B cell (primary cell): ENCODE data around the gene SETBP1. TPM values are rescaled to one million over a fixed set of nuclear protein-coding genes. Genes with fewer than 3 reads are reported as not detected.

Experiments
- ATAC-seq: fragments of 200-7000 bp; cut with Tn5 transposase; one replicate; pipeline ENCODE4 v1.10.0; 2021; ENCODE audit warnings: low read depth, mild to moderate bottlenecking, moderate number of reproducible peaks, moderate library complexity
- CTCF ChIA-PET: fragments of 350-600 bp; sonication (Branson Sonifier 250); formaldehyde crosslinking; loops from one replicate; lab custom pipeline; 2021; ENCODE audit warnings: antibody characterized with exemption, inconsistent platforms; lab: Charles Lee
- POLR2A ChIA-PET: fragments of 350-600 bp; sonication (Branson Sonifier 250); formaldehyde crosslinking; loops from one replicate; lab custom pipeline; 2021; ENCODE audit warnings: antibody characterized with exemption; lab: Charles Lee
- DNase-seq: peaks from one replicate; pipeline ENCODE4 v3.0.0; 2013
- H2AFZ ChIP-seq: 2 replicates; pipeline ENCODE4 v1.6.1; 2012; ENCODE audit warnings: mild to moderate bottlenecking, low read depth, low read length; ENCODE audit not compliant: insufficient read depth, poor library complexity, severe bottlenecking
- H3K27ac ChIP-seq, 2 donors: 1 replicate in 1 of 2; 2 replicates in 1 of 2; pipeline ENCODE4 v1.5.1; 2012 to 2013; ENCODE audit warnings: low read length in 2 of 2, mild to moderate bottlenecking in 2 of 2, moderate library complexity in 1 of 2
- H3K27me3 ChIP-seq, 4 experiments: fragments of 200-600 bp in 1 of 4; sonication (generic) in 1 of 4; replicated peaks in 1 of 4; 1 replicate in 2 of 4; 2 replicates in 2 of 4; pipeline versions ENCODE4 v1.6.1 to v1.7.0; 2013 to 2016; ENCODE audit warnings: low read length in 3 of 4, mild to moderate bottlenecking in 2 of 4, mixed read lengths in 1 of 4, moderate library complexity in 1 of 4; ENCODE audit not compliant: insufficient read depth in 4 of 4, control insufficient read depth in 3 of 4; ENCODE audit errors: control extremely low read depth in 1 of 4
- H3K36me3 ChIP-seq, 2 experiments: replicated peaks in 1 of 2; 1 replicate in 1 of 2; 2 replicates in 1 of 2; pipeline versions ENCODE4 v1.6.1 to v1.7.1; 2013; ENCODE audit warnings: low read length in 1 of 2; ENCODE audit not compliant: insufficient read depth in 2 of 2, control insufficient read depth in 1 of 2; ENCODE audit errors: control extremely low read depth in 1 of 2, extremely low read depth in 1 of 2
- H3K4me1 ChIP-seq, 2 donors: fragments of 200-600 bp in 1 of 2; sonication (generic) in 1 of 2; 1 replicate in 1 of 2; 2 replicates in 1 of 2; pipeline versions ENCODE4 v1.5.1 to v1.6.1; 2013 to 2017; ENCODE audit warnings: low read length in 2 of 2; ENCODE audit not compliant: control insufficient read depth in 2 of 2, insufficient read depth in 2 of 2
- H3K4me2 ChIP-seq: replicated peaks from 2 replicates; pipeline ENCODE3; 2012; ENCODE audit warnings: mild to moderate bottlenecking, low read depth, low read length; ENCODE audit not compliant: poor library complexity, severe bottlenecking
- H3K4me3 ChIP-seq, 5 experiments: fragments of 200-600 bp in 1 of 5; sonication (generic) in 1 of 5; 1 replicate in 3 of 5; 2 replicates in 2 of 5; pipeline versions ENCODE4 v1.5.1 to v1.7.0; 2011 to 2016; ENCODE audit warnings: low read length in 4 of 5, mild to moderate bottlenecking in 4 of 5, low read depth in 2 of 5, control low read depth in 1 of 5, moderate library complexity in 1 of 5; ENCODE audit not compliant: insufficient read depth in 1 of 5; ENCODE audit errors: control extremely low read depth in 1 of 5, extremely low read depth in 1 of 5
- H3K79me2 ChIP-seq: fragments of 200-600 bp; sonication (generic); one replicate; pipeline ENCODE4 v1.6.0; 2016; ENCODE audit warnings: low read length; ENCODE audit not compliant: control insufficient read depth, insufficient read depth
- H3K9ac ChIP-seq: fragments of 200-600 bp; sonication (generic); 2 replicates; pipeline ENCODE4 v1.6.1; 2017; ENCODE audit warnings: mild to moderate bottlenecking, low read length, moderate library complexity
- H3K9me3 ChIP-seq, 3 donors: one replicate each; pipeline versions ENCODE4 v1.6.1 to v1.7.1; 2013; ENCODE audit warnings: low read length in 2 of 3; ENCODE audit not compliant: control insufficient read depth in 2 of 3, insufficient read depth in 1 of 3; ENCODE audit errors: control extremely low read depth in 1 of 3
- H4K20me1 ChIP-seq: 2 replicates; pipeline ENCODE4 v1.6.0; 2012; ENCODE audit warnings: mild to moderate bottlenecking, low read length; ENCODE audit not compliant: insufficient read depth, control insufficient read depth, poor library complexity, severe bottlenecking
- H3K27ac Mint-ChIP-seq: one replicate; pipeline ENCODE4 v1.8.0; 2021; ENCODE audit warnings: mixed read lengths
- H3K27me3 Mint-ChIP-seq: one replicate; pipeline ENCODE4 v1.8.0; 2021; ENCODE audit warnings: mixed read lengths
- H3K4me1 Mint-ChIP-seq: one replicate; pipeline ENCODE4 v1.8.0; 2021; ENCODE audit warnings: mixed read lengths
- H3K4me3 Mint-ChIP-seq: one replicate; pipeline ENCODE4 v1.8.0; 2021; ENCODE audit warnings: mixed read lengths
- H3K9me3 Mint-ChIP-seq: one replicate; pipeline ENCODE4 v1.8.0; 2022; ENCODE audit warnings: mixed read lengths; ENCODE audit not compliant: insufficient read depth
- EZH2 ChIP-seq: IDR thresholded peaks from 2 replicates; pipeline ENCODE4 v1.6.1; 2012; ENCODE audit warnings: borderline replicate concordance, low read depth, mild to moderate bottlenecking, moderate library complexity, low read length; ENCODE audit not compliant: insufficient read depth, poor library complexity, severe bottlenecking
- WGBS: methylation state at CpG from one replicate; pipeline ENCODE4 v1.1.5; 2013; ENCODE audit warnings: missing lambda C conversion rate; ENCODE audit not compliant: insufficient coverage; 5-methylcytosine and 5-hydroxymethylcytosine counted together
- intact Hi-C: fragments of 100-400 bp; cut with micrococcal nuclease; formaldehyde crosslinking; loops from one replicate; pipeline ENCODE4 v1.10.0; 2022
- polyA plus RNA-seq: library from polyadenylated mRNA; depleted of rRNA; stranded (reverse); fragments of >200 nt; gene quantifications from 2 replicates; pipeline ENCODE4 v1.2.3, GENCODE V29; 2012
- total RNA-seq, 2 donors: library from RNA; stranded (reverse); fragments of 120-200 nt in 1 of 2; gene quantifications; 1 replicate in 1 of 2; 2 replicates in 1 of 2; pipeline versions ENCODE4 v1.2.3 to v1.2.4, GENCODE V29; 2013 to 2022
- TF ChIP-seq, protein P1 (sequence below): fragments of 200-600 bp; IDR thresholded peaks from one replicate; pipeline ENCODE4 v1.8.0; 2022; ENCODE audit warnings: antibody characterized with exemption, mild to moderate bottlenecking

SETBP1 gene
- total and polyA plus RNA-seq, 2 donors (not counting 1 experiment from before 2014, with no cell fraction given) = 15.1 to 129 TPM

DNA sequence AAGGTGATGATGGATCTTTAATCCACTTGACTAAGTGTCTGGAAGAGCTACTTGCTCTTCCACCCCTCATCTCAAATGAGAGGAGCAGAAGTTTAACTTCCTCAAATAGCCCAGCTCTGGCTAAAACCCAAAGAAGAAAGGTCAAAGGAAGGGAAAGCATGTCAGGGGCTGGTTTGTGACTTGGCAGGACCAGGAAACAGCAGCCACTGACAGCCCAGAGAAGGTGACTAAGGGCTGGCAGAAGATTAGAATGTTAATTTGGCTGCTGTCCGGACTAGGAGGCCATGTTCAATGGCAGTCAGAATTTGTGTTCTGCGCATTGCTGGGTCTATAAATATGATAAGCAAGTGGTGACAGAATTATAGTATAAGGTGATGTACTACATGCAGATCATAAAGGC lies 386.2 kb downstream of the SETBP1 start:
- Histone ChIP-seq H3K9ac (no peak overlapping the region), H3K27ac (no peak overlapping the region), H3K4me3 (no peak overlapping the region), H3K9me3 (peaks cover 0 to 12% (median 0%) of the 10 kb centered on the region in 3 donors), H3K79me2 (no peaks in the 10 kb centered on the region), H2AFZ (no peak overlapping the region), H3K4me2 (no peak overlapping the region), H4K20me1 (no peaks in the 10 kb centered on the region), H3K27me3 (no peaks in the 10 kb centered on the region), H3K4me1 (peaks cover 15 to 16% of the 10 kb centered on the region in 2 donors), H3K36me3 (peaks cover 4 to 19% of the 10 kb centered on the region in 2 experiments)
- Mint-ChIP-seq H3K4me1 (peaks cover 27% of the 10 kb centered on the region), H3K27ac (peak overlapping the region; percentile 33), H3K4me3 (no peak overlapping the region), H3K27me3 (no peaks in the 10 kb centered on the region), H3K9me3 (no peaks in the 10 kb centered on the region)
- ChIA-PET POLR2A (no interaction called here), CTCF (interaction anchor here (1.7 to 2.2 kb wide), 3 partner anchors 10 to 146 kb away, joined by 3 to 8 read pairs (median 5); no protein-coding TSS in a partner anchor)
- no peak for TF ChIP-seq EZH2
- TF ChIP-seq, protein P1, sequence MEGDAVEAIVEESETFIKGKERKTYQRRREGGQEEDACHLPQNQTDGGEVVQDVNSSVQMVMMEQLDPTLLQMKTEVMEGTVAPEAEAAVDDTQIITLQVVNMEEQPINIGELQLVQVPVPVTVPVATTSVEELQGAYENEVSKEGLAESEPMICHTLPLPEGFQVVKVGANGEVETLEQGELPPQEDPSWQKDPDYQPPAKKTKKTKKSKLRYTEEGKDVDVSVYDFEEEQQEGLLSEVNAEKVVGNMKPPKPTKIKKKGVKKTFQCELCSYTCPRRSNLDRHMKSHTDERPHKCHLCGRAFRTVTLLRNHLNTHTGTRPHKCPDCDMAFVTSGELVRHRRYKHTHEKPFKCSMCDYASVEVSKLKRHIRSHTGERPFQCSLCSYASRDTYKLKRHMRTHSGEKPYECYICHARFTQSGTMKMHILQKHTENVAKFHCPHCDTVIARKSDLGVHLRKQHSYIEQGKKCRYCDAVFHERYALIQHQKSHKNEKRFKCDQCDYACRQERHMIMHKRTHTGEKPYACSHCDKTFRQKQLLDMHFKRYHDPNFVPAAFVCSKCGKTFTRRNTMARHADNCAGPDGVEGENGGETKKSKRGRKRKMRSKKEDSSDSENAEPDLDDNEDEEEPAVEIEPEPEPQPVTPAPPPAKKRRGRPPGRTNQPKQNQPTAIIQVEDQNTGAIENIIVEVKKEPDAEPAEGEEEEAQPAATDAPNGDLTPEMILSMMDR = no peak
- peak; percentile 36 for ATAC-seq
- peak; percentile 13 for DNase-seq
- intact Hi-C loops = loop anchor here (5.0 kb wide), 1 partner anchor 35 kb away; no protein-coding TSS in a partner anchor
- 22% methylated on average over 1 of the region's 2 CpGs for WGBS

- Histone ChIP-seq H2AFZ (no peak overlapping the region), H3K27me3 (no peaks in the 10 kb centered on the region), H3K9me3 (peaks cover 0 to 4% (median 0%) of the 10 kb centered on the region in 3 donors), H3K4me1 (peaks cover 15 to 16% of the 10 kb centered on the region in 2 donors), H3K36me3 (peaks cover 4 to 7% of the 10 kb centered on the region in 2 experiments), H4K20me1 (no peaks in the 10 kb centered on the region), H3K4me3 (no peak overlapping the region), H3K9ac (no peak overlapping the region), H3K4me2 (no peak overlapping the region), H3K27ac (no peak overlapping the region), H3K79me2 (no peaks in the 10 kb centered on the region)
- ATAC-seq (no peak), DNase-seq (no peak)
- no peak overlapping the region for H3K27ac Mint-ChIP-seq
- no peaks in the 10 kb centered on the region for H3K9me3 Mint-ChIP-seq
- ChIA-PET POLR2A (no interaction called here), CTCF (no interaction called here)
- TF ChIP-seq, protein P1 = no peak
- no peak for TF ChIP-seq EZH2
- H3K4me1 Mint-ChIP-seq = peaks cover 27% of the 10 kb centered on the region
- no peaks in the 10 kb centered on the region for H3K27me3 Mint-ChIP-seq
- no CpG with 5 or more reads among the region's 2 CpGs for WGBS
- intact Hi-C loops = loop anchor here (5.0 kb wide), 1 partner anchor 34 kb away; no protein-coding TSS in a partner anchor
- no peak overlapping the region for H3K4me3 Mint-ChIP-seq
Observed at GRCh38 chr18:45068400-45069094, 387.9 kb downstream of the SETBP1 start.
